ENCODE data around the gene LAMA5. TPM values are rescaled to one million over a fixed set of nuclear protein-coding genes. Genes with fewer than 3 reads are reported as not detected.

LAMA5 gene
- total RNA-seq, 1 donor from 2014 or later: 232 TPM

GRCh38 chr20:62302341-62303061 is 64.6 kb downstream of the LAMA5 start, which contains the start of gene ADRM1:
ADRM1 (plus strand) TSS chr20:62302997; CDS start chr20:62303569, 572 bp downstream.
- DNase-seq (ENCODE audit: low spot score) (peak; percentile 97), ATAC-seq (peak; percentile 94)
- intact Hi-C loops (cut with DNase I): loop anchor here (5.0 kb wide), 1 partner anchor 80 kb away; no protein-coding TSS in a partner anchor

GRCh38 chr20:62301773-62302340 is 65.3 kb downstream of the LAMA5 start:
- DNase-seq (ENCODE audit: low spot score) (peak; percentile 92), ATAC-seq (peak; percentile 85)
- intact Hi-C loops (cut with DNase I): loop anchor here (5.0 kb wide), 1 partner anchor 80 kb away; no protein-coding TSS in a partner anchor

GRCh38 chr20:62301111-62301668 is 65.9 kb downstream of the LAMA5 start:
- ATAC-seq: no peak
- DNase-seq (ENCODE audit: low spot score): no peak
- intact Hi-C loops (cut with DNase I): loop anchor here (5.0 kb wide), 1 partner anchor 81 kb away; no protein-coding TSS in a partner anchor

- ATAC-seq: no peak
- intact Hi-C loops (cut with DNase I): loop anchor here (5.0 kb wide), 1 partner anchor 82 kb away; no protein-coding TSS in a partner anchor
- DNase-seq (ENCODE audit: low spot score): no peak
Measured at GRCh38 chr20:62300319-62300718, 66.8 kb downstream of the LAMA5 start.

GRCh38 chr20:62299666-62300236 is 67.4 kb downstream of the LAMA5 start:
- ATAC-seq: no peak
- intact Hi-C loops (cut with DNase I): loop anchor here (5.0 kb wide), 1 partner anchor 83 kb away; no protein-coding TSS in a partner anchor

GRCh38 chr20:62298577-62299249 is 68.4 kb downstream of the LAMA5 start:
- no peak for DNase-seq (ENCODE audit: low spot score)
- ATAC-seq: no peak
- intact Hi-C loops (cut with DNase I): no loop called here

More at GRCh38 chr20:62299666-62300236, 67.4 kb downstream of the LAMA5 start:
- no peak for DNase-seq (ENCODE audit: low spot score)

GRCh38 chr20:62297449-62298227 is 69.5 kb downstream of the LAMA5 start:
- ATAC-seq (no peak), DNase-seq (ENCODE audit: low spot score) (no peak)
- intact Hi-C loops (cut with DNase I): no loop called here

- DNase-seq (ENCODE audit: low spot score): no peak
- intact Hi-C loops (cut with DNase I): no loop called here
- no peak for ATAC-seq
Measured at GRCh38 chr20:62296724-62297448, 70.2 kb downstream of the LAMA5 start.

- ATAC-seq: no peak
- intact Hi-C loops (cut with DNase I): no loop called here
- DNase-seq (ENCODE audit: low spot score): no peak
Measured at GRCh38 chr20:62294516-62294915, 72.6 kb downstream of the LAMA5 start.

GRCh38 chr20:62293946-62294345 is 73.2 kb downstream of the LAMA5 start:
- DNase-seq (ENCODE audit: low spot score) (no peak), ATAC-seq (no peak)
- intact Hi-C loops (cut with DNase I): no loop called here

- DNase-seq (ENCODE audit: low spot score): no peak
- ATAC-seq: no peak
- intact Hi-C loops (cut with DNase I): no loop called here
Measured at GRCh38 chr20:62293111-62293784, 73.9 kb downstream of the LAMA5 start.

- ATAC-seq: no peak
- DNase-seq (ENCODE audit: low spot score): no peak
- intact Hi-C loops (cut with DNase I): no loop called here
Measured at GRCh38 chr20:62292108-62292507, 75.0 kb downstream of the LAMA5 start.

- intact Hi-C loops (cut with DNase I): no loop called here
- DNase-seq (ENCODE audit: low spot score) (no peak), ATAC-seq (peak; percentile 35)
Measured at GRCh38 chr20:62291251-62292066, 75.7 kb downstream of the LAMA5 start.

GRCh38 chr20:62289898-62290297 is 77.2 kb downstream of the LAMA5 start:
- ATAC-seq (no peak), DNase-seq (ENCODE audit: low spot score) (no peak)
- intact Hi-C loops (cut with DNase I): no loop called here

- DNase-seq (ENCODE audit: low spot score): no peak
- no peak for ATAC-seq
- intact Hi-C loops (cut with DNase I): no loop called here
Measured at GRCh38 chr20:62289131-62289530, 78.0 kb downstream of the LAMA5 start.

- intact Hi-C loops (cut with DNase I): no loop called here
- ATAC-seq: no peak
Measured at GRCh38 chr20:62288535-62289105, 78.5 kb downstream of the LAMA5 start.

More at GRCh38 chr20:62288535-62289105, 78.5 kb downstream of the LAMA5 start:
- DNase-seq (ENCODE audit: low spot score): no peak
